Activated T-cell treated with anti-CD3 and anti-CD28 coated beads, Interleukin-2, amount 50 U/mL, for 24 hours (primary cell): ENCODE data around the gene EPB41.
"Not testable (repeated sequence)": the region's sequence is repeated elsewhere in the genome, so short reads cannot be mapped to it uniquely, and the experiment has no call there.

Experiments used
- DNase-seq: peaks from one replicate; pipeline ENCODE4 v3.0.0-alpha.2; 2020
- H3K27ac Mint-ChIP-seq: 2 replicates; pipeline ENCODE4 v1.8.0; 2020; ENCODE audit warnings: mild to moderate bottlenecking, mixed read lengths
- H3K27me3 Mint-ChIP-seq: 2 replicates; pipeline ENCODE4 v1.8.0; 2020; ENCODE audit warnings: mixed read lengths
- H3K36me3 Mint-ChIP-seq: 2 replicates; pipeline ENCODE4 v1.8.0; 2020; ENCODE audit warnings: low read depth, mixed read lengths
- H3K4me1 Mint-ChIP-seq: 2 replicates; pipeline ENCODE4 v1.8.0; 2020; ENCODE audit warnings: low read depth, mixed read lengths
- H3K4me3 Mint-ChIP-seq: 2 replicates; pipeline ENCODE4 v1.8.0; 2020; ENCODE audit warnings: mild to moderate bottlenecking, moderate library complexity, mixed read lengths
- H3K9me3 Mint-ChIP-seq: 2 replicates; pipeline ENCODE4 v1.8.0; 2020; ENCODE audit warnings: mixed read lengths

EPB41 gene

DNA sequence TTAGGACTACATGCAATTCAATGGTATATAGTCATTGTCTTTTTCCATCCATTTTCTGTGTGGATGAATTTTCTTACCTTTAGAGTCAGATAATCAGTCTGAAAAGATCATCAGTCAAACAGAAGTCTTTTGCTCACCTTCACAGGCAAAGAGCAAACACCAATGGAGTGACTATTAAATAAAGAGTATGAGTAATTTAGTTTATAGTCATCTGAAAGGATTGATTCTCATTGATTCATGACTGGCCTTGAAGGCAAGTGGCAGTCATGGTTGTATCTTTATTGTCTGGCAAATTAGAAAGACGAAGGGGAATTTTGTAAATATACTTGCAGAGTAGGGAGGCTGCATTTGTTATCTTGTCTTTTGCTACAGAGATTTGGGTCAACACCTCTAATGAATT is 89.9 kb downstream of the EPB41 start:
- Mint-ChIP-seq H3K4me1 (peaks cover 47% of the 10 kb centered on the region), H3K9me3 (no peaks in the 10 kb centered on the region), H3K27me3 (no peaks in the 10 kb centered on the region), H3K36me3 (peaks cover 73% of the 10 kb centered on the region), H3K27ac (no peak overlapping the region), H3K4me3 (no peak overlapping the region)
- no peak for DNase-seq

DNA sequence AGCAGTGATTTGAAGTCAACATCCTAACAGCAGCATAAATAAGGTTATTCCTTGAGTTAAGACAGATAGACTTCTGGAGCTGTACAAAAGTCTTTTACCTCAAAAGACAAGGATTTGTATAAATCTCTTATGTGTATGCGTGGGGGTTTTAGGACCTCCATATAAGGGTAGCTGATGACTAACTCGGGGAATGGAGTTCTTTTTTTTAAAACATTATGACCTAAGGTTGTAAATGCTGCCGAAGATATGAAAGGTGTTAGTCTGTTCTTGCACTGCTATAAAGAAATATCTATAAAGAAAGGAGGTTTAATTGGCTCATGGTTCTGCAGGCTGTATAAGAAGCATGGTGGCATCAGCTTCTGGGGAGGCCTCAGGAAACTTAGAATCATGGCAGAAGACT is 90.4 kb downstream of the EPB41 start:
- no peak overlapping the region for H3K27ac Mint-ChIP-seq

DNA sequence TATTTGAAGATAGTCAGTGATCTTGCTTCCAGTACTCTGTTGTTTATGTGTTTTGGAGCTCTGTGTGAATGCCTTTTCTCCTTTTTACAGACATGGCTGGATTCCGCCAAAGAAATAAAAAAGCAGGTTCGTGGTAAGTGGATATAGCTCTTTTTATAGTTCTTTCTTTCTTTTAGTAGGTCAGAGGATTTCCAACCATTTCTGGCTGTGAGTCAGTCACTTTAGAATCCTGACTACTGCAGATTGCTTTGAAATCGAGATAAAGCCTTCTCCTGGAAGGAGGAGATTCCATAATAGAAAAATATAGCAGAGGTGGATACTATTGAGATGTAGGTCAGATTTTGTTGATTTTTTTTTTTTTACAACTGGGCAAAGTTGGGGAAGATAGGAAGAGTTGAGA is 97.4 kb downstream of the EPB41 start:
- no peak for DNase-seq
- peaks cover 57% of the 10 kb centered on the region for H3K36me3 Mint-ChIP-seq
- peak overlapping the region; percentile 37 for H3K27ac Mint-ChIP-seq
- peaks cover 14% of the 10 kb centered on the region for H3K4me1 Mint-ChIP-seq
- no peaks in the 10 kb centered on the region for H3K9me3 Mint-ChIP-seq
- no peaks in the 10 kb centered on the region for H3K27me3 Mint-ChIP-seq
- H3K4me3 Mint-ChIP-seq = no peak overlapping the region

More for the DNA sequence above, 90.4 kb downstream of the EPB41 start:
- Mint-ChIP-seq H3K9me3 (no peaks in the 10 kb centered on the region), H3K27me3 (no peaks in the 10 kb centered on the region), H3K4me1 (peaks cover 47% of the 10 kb centered on the region), H3K36me3 (peaks cover 72% of the 10 kb centered on the region), H3K4me3 (no peak overlapping the region)
- no peak for DNase-seq

DNA sequence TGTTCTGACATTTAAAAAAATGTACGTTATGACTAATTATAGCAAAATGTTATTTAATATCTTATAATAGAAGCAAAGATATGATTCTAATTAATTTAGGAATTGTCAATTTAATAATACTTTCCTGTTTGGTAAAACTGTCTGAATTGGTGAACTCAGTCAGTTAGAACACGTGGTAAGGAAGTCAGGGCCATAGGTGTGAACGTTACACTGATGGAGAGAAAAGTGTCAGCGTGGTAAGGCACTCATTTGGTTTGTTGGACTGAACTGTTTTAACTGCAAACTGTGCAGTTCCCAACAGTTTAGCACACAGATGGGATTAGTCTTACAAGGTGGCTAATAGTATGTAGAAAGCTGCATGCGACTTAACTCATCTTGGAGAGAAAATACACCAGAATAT is 102.9 kb downstream of the EPB41 start:
- Mint-ChIP-seq H3K4me3 (no peak overlapping the region), H3K27me3 (no peaks in the 10 kb centered on the region), H3K9me3 (no peaks in the 10 kb centered on the region), H3K36me3 (peaks cover 65% of the 10 kb centered on the region), H3K4me1 (peaks cover 2% of the 10 kb centered on the region), H3K27ac (peak overlapping the region; percentile 15)
- DNase-seq = no peak

DNA sequence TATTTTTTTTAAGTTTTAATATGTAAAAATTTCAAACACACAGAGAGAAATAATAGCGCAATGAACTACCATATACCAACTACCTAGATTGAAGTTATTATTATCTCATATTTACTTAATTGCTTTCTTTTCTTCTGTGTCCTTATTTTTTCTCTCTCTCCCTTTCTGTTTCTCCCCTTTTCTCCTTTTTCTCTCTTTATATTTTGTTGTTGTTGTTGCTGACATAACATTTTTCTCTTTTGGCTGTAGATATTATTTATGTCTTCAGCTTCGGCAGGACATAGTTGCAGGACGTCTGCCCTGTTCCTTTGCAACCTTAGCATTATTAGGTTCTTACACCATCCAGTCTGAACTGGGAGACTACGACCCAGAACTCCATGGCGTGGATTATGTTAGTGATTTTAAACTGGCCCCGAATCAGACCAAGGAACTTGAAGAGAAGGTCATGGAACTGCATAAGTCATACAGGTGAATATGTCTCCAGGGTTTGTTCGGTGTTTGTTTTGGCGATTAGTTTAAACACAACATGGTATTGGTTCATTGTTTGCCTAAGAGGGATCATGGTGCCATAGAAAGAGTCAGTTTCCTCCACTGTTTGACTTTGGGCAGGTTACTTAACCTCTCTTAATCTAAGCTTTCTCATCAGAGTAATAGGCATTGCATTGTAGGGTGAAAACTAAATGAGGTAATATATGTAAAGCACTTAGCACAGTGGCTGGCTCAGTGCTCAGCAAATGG is 103.8 kb downstream of the EPB41 start:
- Mint-ChIP-seq H3K4me3 (no peak overlapping the region), H3K27me3 (no peaks in the 10 kb centered on the region), H3K36me3 (peaks cover 58% of the 10 kb centered on the region), H3K27ac (no peak overlapping the region), H3K4me1 (peaks cover 2% of the 10 kb centered on the region), H3K9me3 (no peaks in the 10 kb centered on the region)
- no peak for DNase-seq

DNA sequence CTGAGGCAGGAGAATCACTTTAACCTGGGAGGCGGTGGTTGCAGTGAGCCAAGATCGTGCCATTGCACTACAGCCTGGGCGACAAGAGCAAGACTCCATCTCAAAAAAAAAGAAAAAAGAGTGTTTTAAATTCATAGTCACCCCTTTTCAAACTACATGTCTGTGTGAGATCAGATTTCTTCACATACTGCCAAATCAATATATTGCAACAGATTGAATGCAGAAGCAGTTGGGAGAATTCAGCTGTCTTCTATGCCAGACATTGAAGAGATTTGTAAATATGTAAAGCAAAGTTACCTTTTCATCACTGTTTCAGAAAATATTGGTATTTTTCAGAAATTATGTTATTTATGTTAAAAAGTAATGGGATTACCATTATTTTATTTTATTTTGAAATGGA is 108.3 kb downstream of the EPB41 start:
- Mint-ChIP-seq H3K36me3 (peaks cover 53% of the 10 kb centered on the region), H3K27me3 (no peaks in the 10 kb centered on the region), H3K27ac (no peak overlapping the region), H3K4me1 (peaks cover 2% of the 10 kb centered on the region), H3K9me3 (no peaks in the 10 kb centered on the region), H3K4me3 (no peak overlapping the region)
- no peak for DNase-seq

DNA sequence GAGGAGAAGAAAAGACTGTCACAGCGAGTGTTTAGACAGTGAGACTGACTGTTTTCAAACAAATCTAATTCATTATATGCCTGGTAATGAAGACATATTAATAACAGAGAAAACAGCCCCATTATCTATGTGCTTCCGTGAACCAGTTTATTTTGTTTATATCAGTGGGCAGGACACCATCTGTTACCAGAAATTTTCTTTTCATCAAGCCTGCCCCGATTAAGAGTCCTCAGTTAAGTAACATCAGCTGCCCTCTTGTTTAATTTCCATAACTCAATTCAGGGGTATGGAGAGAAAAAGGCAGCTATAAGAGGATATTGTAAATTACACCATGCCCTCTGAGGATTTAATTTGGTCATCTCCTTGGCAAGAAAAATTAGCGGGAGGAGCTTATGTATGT is 115.3 kb downstream of the EPB41 start:
- DNase-seq = no peak
- H3K4me3 Mint-ChIP-seq = no peak overlapping the region
- H3K27me3 Mint-ChIP-seq = no peaks in the 10 kb centered on the region
- H3K36me3 Mint-ChIP-seq = peaks cover 77% of the 10 kb centered on the region
- peak overlapping the region; percentile 38 for H3K27ac Mint-ChIP-seq
- no peaks in the 10 kb centered on the region for H3K9me3 Mint-ChIP-seq
- peaks cover 3% of the 10 kb centered on the region for H3K4me1 Mint-ChIP-seq

DNA sequence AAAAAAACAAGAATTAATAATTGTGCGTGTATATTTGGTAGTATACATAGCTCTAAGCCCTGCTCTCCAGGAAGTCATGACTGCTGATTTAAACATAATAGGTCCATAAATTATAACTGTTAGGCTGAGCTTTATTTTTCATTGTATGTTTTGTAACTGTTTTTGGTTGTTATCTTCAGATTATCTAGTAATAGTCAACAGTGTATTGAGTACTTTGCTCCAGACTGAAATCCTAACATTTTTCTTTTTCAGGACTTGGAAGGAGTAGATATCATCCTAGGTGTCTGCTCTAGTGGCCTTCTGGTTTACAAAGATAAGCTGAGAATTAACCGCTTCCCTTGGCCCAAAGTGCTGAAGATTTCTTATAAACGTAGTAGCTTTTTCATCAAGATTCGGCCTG is 118.5 kb downstream of the EPB41 start:
- no peaks in the 10 kb centered on the region for H3K9me3 Mint-ChIP-seq
- peaks cover 88% of the 10 kb centered on the region for H3K36me3 Mint-ChIP-seq
- H3K4me3 Mint-ChIP-seq = no peak overlapping the region
- H3K27ac Mint-ChIP-seq = peak overlapping the region; percentile 29
- H3K4me1 Mint-ChIP-seq = peaks cover 1% of the 10 kb centered on the region
- H3K27me3 Mint-ChIP-seq = no peaks in the 10 kb centered on the region
- DNase-seq = no peak

DNA sequence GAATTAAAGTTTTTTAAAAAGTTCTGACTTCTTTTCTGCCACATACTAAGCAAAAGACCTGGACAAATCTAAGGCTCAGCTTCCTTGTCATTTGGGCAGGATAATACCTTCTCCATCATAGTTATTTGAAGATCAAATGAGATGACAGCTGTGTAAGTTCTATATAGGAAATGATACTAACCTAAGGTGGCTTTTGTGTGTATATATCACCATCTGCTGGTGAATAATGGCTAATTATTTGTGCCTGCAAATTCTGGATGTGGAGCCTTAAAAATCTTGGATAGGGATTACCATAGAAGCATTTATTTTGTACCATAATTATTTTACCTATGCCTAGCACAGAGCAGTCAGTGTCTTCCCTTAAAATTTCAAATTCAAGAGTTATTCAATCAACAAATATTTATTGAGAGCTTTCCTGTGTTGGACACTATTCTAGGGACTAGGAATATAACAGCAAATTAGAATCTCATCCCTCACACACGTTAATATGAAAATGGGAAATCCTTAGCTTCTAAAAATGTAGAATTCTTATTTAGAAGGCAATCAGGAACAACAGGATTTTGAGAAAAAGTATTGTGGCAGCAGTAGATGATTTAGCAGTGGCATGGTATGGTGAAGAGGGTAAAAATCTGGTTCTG is 119.6 kb downstream of the EPB41 start:
- peaks cover 84% of the 10 kb centered on the region for H3K36me3 Mint-ChIP-seq

DNA sequence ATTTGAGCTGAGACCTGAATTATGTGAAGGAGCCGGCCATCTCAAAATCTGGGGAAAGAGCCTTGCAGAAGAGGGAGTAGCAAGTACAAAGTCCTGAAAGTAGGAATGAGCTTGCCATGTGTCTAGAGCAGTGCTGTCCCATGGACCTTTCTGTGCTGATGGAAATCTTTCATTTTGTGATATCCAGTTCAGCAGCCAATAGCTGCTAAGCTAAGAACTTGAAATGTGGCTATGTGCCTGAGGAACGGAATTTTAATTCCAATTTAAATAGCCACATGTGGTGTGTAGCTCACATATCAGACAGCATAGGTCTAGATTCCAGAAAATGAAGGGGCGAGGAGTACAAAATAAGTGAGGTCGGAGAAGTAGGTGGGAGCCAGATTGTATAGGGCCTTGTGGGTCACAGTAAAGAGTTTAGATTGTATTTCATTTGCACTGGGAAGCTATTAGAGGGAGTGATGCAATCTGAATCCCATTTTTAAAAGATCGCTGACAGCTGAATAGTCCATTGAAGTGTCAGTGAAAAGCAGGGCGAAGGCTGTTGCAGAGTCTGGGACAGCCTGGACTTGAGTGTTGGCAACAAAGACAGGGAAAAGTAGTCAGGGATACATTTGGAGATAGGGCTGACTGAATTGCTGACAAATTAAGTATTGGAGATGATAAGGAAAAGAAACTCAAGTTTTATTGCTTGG is 129.1 kb downstream of the EPB41 start:
- peaks cover 67% of the 10 kb centered on the region for H3K36me3 Mint-ChIP-seq
- H3K27ac Mint-ChIP-seq = peak overlapping the region; percentile 92
- no peaks in the 10 kb centered on the region for H3K27me3 Mint-ChIP-seq
- peaks cover 36% of the 10 kb centered on the region for H3K4me1 Mint-ChIP-seq
- no peaks in the 10 kb centered on the region for H3K9me3 Mint-ChIP-seq
- no peak for DNase-seq
- no peak overlapping the region for H3K4me3 Mint-ChIP-seq

More for the DNA sequence above, 119.6 kb downstream of the EPB41 start:
- peaks cover 1% of the 10 kb centered on the region for H3K4me1 Mint-ChIP-seq
- H3K4me3 Mint-ChIP-seq = no peak overlapping the region
- no peak for DNase-seq
- no peaks in the 10 kb centered on the region for H3K27me3 Mint-ChIP-seq
- H3K27ac Mint-ChIP-seq = no peak overlapping the region
- no peaks in the 10 kb centered on the region for H3K9me3 Mint-ChIP-seq

DNA sequence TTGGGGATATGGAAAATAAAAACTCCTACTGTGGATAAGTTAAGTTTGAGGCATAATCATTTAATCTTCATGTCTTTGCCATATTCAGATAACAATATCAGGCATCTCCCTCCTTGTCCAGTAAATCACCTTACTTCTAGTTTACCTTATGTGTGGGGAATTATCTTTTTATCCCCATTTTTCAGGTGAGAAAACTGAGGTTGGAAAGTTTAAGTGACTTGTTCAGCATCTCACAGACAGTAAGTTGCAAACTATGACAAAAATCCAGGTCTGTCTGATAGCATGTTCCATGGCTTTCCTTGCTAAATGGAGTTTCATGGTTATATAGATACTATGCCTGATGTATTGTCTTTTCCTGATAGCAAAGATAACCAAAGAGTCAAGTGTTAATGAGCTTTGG is 129.6 kb downstream of the EPB41 start:
- no peaks in the 10 kb centered on the region for H3K9me3 Mint-ChIP-seq

DNA sequence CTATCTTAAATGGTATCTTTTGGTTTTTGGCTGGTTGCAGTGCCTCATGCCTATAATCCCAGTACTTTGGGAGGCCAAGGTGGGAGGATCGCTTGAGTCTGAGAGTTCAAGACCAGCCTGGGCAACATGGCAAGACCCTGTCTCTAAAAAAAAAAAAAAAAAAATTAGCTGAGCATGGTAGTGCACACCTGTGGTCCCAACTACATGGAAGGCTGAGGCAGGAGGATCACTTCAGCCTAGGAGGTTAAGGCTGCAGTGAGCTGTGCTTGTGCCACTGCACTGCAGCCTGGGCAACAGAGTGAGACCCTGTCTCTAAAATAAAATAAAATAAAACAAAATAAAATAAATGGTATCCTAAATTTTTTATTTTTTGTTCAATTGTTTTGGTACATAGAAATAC is 131.3 kb downstream of the EPB41 start:
- Mint-ChIP-seq H3K36me3 (peaks cover 70% of the 10 kb centered on the region), H3K4me1 (peaks cover 36% of the 10 kb centered on the region)
- not testable (repeated sequence) for H3K4me3 Mint-ChIP-seq, DNase-seq, H3K9me3 Mint-ChIP-seq, H3K27me3 Mint-ChIP-seq, H3K27ac Mint-ChIP-seq

More for the DNA sequence above, 129.6 kb downstream of the EPB41 start:
- Mint-ChIP-seq H3K27me3 (no peaks in the 10 kb centered on the region), H3K4me3 (no peak overlapping the region), H3K36me3 (peaks cover 69% of the 10 kb centered on the region), H3K4me1 (peaks cover 36% of the 10 kb centered on the region), H3K27ac (peak overlapping the region; percentile 92)
- DNase-seq = no peak

DNA sequence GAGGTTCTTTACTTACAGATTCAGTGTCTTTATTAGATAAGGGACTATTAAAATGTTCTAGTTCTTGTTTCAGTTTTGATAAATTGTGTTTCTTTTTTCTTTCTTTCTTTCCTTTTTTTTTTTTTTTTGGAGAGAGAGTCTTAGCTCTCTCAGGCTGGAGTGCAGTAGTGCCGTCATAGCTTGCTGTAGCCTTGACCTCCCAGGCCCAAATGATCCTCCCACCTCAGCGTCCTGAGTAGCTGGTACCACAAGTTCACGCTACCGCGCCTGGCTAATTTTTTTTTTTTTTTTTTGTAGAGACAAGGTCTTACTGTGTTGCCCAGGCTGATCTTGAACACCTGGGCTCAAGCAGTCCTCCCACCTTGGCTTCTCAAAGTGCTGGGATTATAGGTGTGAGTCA is 132.8 kb downstream of the EPB41 start:
- Mint-ChIP-seq H3K27me3 (no peaks in the 10 kb centered on the region), H3K36me3 (peaks cover 68% of the 10 kb centered on the region), H3K9me3 (no peaks in the 10 kb centered on the region), H3K4me1 (peaks cover 26% of the 10 kb centered on the region), H3K27ac (peak overlapping the region; percentile 83), H3K4me3 (no peak overlapping the region)
- no peak for DNase-seq

DNA sequence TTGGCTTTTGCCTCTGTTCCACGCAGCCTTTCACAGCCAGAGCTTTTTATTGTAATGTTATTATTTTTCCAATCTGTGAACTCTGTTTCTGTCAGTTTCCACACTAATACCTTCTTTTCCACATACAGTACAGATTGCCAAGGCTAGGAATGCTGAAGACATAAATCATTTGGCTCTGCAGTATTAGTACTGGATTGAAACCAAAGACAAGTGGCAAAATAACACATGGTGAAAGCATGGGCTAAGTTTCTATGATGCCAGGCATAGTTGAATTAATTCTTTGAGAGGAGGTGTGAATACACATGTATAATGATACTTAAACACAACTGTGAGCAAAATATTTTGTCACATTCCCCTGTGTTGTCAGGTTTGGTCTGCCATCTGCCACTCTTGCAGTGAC is 135.8 kb downstream of the EPB41 start:
- peak overlapping the region; percentile 2 for H3K27ac Mint-ChIP-seq
- peaks cover 4% of the 10 kb centered on the region for H3K4me1 Mint-ChIP-seq
- DNase-seq = no peak
- no peak overlapping the region for H3K4me3 Mint-ChIP-seq
- no peaks in the 10 kb centered on the region for H3K27me3 Mint-ChIP-seq
- no peaks in the 10 kb centered on the region for H3K9me3 Mint-ChIP-seq
- peaks cover 66% of the 10 kb centered on the region for H3K36me3 Mint-ChIP-seq

DNA sequence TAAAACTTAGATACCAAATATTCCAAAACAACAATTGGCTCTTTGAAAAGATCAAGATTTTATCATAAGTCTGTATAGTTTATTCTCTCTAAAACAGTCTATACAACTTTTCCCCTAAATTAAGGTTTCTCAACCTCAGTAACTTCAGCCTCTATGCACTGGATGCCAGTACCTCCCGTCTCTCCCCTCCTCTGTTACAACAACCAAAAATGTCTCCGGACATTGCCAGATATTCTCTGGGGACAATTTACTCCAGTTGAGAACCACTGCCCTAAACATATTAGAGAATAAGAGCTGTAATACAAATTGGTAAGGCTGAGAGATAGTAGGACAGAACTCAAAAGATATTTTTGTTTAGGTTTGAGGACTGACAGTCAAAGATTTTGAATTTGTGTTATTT is 137.7 kb downstream of the EPB41 start:
- no peak overlapping the region for H3K4me3 Mint-ChIP-seq
- H3K4me1 Mint-ChIP-seq = no peaks in the 10 kb centered on the region
- H3K27ac Mint-ChIP-seq = peak overlapping the region; percentile 48
- H3K27me3 Mint-ChIP-seq = no peaks in the 10 kb centered on the region
- peaks cover 69% of the 10 kb centered on the region for H3K36me3 Mint-ChIP-seq
- no peaks in the 10 kb centered on the region for H3K9me3 Mint-ChIP-seq
- DNase-seq = no peak
